Smooth muscle cell (in vitro differentiated cells): ENCODE measurements around the gene MSL2. TPM values are rescaled to one million over a fixed set of nuclear protein-coding genes. Genes with fewer than 3 reads are reported as not detected.
"Not testable (repeated sequence)": the region's sequence is repeated elsewhere in the genome, so short reads cannot be mapped to it uniquely, and the experiment has no call there.

Experiments
- DNase-seq: peaks from one replicate; lab custom pipeline; 2025; ENCODE audit not compliant: unreplicated experiment; lab: John Stamatoyannopoulos, UW
- H2AFZ ChIP-seq: fragments of 200-600 bp; sonication (generic); 2 replicates; pipeline ENCODE4 v1.6.0; 2016; ENCODE audit warnings: antibody characterized with exemption, low read depth, mild to moderate bottlenecking
- H3F3A ChIP-seq: fragments of 200-600 bp; sonication (generic); 2 replicates; pipeline ENCODE4 v1.6.0; 2017; ENCODE audit warnings: antibody characterized with exemption, low read depth
- H3K27ac ChIP-seq: fragments of 200-600 bp; sonication (generic); 2 replicates; pipeline ENCODE4 v1.5.1; 2016; ENCODE audit warnings: low read depth, mild to moderate bottlenecking
- H3K27me3 ChIP-seq: fragments of 200-600 bp; sonication (generic); 2 replicates; pipeline ENCODE4 v1.6.1; 2016; ENCODE audit warnings: low read depth, mild to moderate bottlenecking
- H3K36me3 ChIP-seq: fragments of 200-600 bp; sonication (generic); 2 replicates; pipeline ENCODE4 v1.5.1; 2016; ENCODE audit warnings: low read depth
- H3K4me1 ChIP-seq: fragments of 200-600 bp; sonication (generic); 2 replicates; pipeline ENCODE4 v1.5.1; 2016; ENCODE audit warnings: low read depth
- H3K4me2 ChIP-seq: fragments of 200-600 bp; sonication (generic); 2 replicates; pipeline ENCODE4 v1.6.0; 2016; ENCODE audit warnings: mild to moderate bottlenecking
- H3K4me3 ChIP-seq: fragments of 200-600 bp; sonication (generic); 2 replicates; pipeline ENCODE4 v1.5.1; 2016; ENCODE audit warnings: mild to moderate bottlenecking
- H3K79me2 ChIP-seq: fragments of 200-600 bp; sonication (generic); 2 replicates; pipeline ENCODE4 v1.6.0; 2016; ENCODE audit warnings: low read depth, mild to moderate bottlenecking
- H3K9ac ChIP-seq: fragments of 200-600 bp; sonication (generic); 2 replicates; pipeline ENCODE4 v1.6.0; 2016; ENCODE audit warnings: low read depth
- H3K9me3 ChIP-seq: fragments of 200-600 bp; sonication (generic); replicated peaks from 2 replicates; pipeline ENCODE4 v1.5.1; 2016; ENCODE audit warnings: low read depth
- H4K20me1 ChIP-seq: fragments of 200-600 bp; sonication (generic); 2 replicates; pipeline ENCODE4 v1.6.0; 2016; ENCODE audit warnings: low read depth
- CTCF ChIP-seq: fragments of 200-600 bp; sonication (generic); IDR thresholded peaks from 2 replicates; pipeline ENCODE4 v1.5.1; 2017; ENCODE audit warnings: borderline replicate concordance, mild to moderate bottlenecking, antibody characterized with exemption; ENCODE audit not compliant: insufficient read depth, poor library complexity, severe bottlenecking
- WGBS: methylation state at CpG from one replicate; pipeline ENCODE4 v1.1.7; 2016; ENCODE audit warnings: low lambda C conversion rate; 5-methylcytosine and 5-hydroxymethylcytosine counted together
- polyA plus RNA-seq: library from polyadenylated mRNA; unstranded; fragments of >200 nt; fragmentation: Nextera tagmentation; extraction: Ambion mirVana; gene quantifications from 2 replicates; pipeline ENCODE4 v1.2.1, GENCODE V29; 2016
- total RNA-seq: library from RNA; depleted of rRNA; stranded (reverse); fragments of >200 nt; gene quantifications from 2 replicates; pipeline ENCODE4 v1.2.3, GENCODE V29; 2014

Gene MSL2
- total and polyA plus RNA-seq, 2 experiments from 2014 or later: 5.7 to 39.9 TPM

- WGBS: 87% methylated on average over 10 of the region's 10 CpGs
- H3K27me3 ChIP-seq: no peaks in the 10 kb centered on the region
These were observed 44.9 kb downstream of the MSL2 start for GRCh38 chr3:136151219-136151618.

GRCh38 chr3:136149667-136150066 is 46.5 kb downstream of the MSL2 start:
- peaks cover 85% of the 10 kb centered on the region for H3K79me2 ChIP-seq
- H3F3A ChIP-seq: peaks cover 17% of the 10 kb centered on the region
- no peak overlapping the region for H2AFZ ChIP-seq
- H3K36me3 ChIP-seq: no peaks in the 10 kb centered on the region
- no peak overlapping the region for H3K4me3 ChIP-seq
- peaks cover 5% of the 10 kb centered on the region for H3K4me1 ChIP-seq
- no peaks in the 10 kb centered on the region for H3K27me3 ChIP-seq
- no peak for DNase-seq
- no peak for TF ChIP-seq CTCF
- no peak overlapping the region for H3K9ac ChIP-seq
- H4K20me1 ChIP-seq: peaks cover 90% of the 10 kb centered on the region
- H3K9me3 ChIP-seq: no peaks in the 10 kb centered on the region
- WGBS: 61% methylated on average over 3 of the region's 3 CpGs
- H3K27ac ChIP-seq: peak overlapping the region; percentile 49
- peak overlapping the region; percentile 54 for H3K4me2 ChIP-seq

More at GRCh38 chr3:136151219-136151618, 44.9 kb downstream of the MSL2 start:
- peak overlapping the region; percentile 49 for H3K27ac ChIP-seq
- peaks cover 5% of the 10 kb centered on the region for H3K4me1 ChIP-seq
- H3K9me3 ChIP-seq: no peaks in the 10 kb centered on the region
- no peak overlapping the region for H3K4me3 ChIP-seq
- no peak overlapping the region for H3K4me2 ChIP-seq
- peaks cover 95% of the 10 kb centered on the region for H3K79me2 ChIP-seq
- no peak for TF ChIP-seq CTCF
- H3K36me3 ChIP-seq: no peaks in the 10 kb centered on the region
- no peak overlapping the region for H3K9ac ChIP-seq
- H2AFZ ChIP-seq: no peak overlapping the region
- peaks cover 100% of the 10 kb centered on the region for H4K20me1 ChIP-seq
- peaks cover 12% of the 10 kb centered on the region for H3F3A ChIP-seq
- no peak for DNase-seq

- WGBS: 79% methylated on average over 6 of the region's 6 CpGs
- Histone ChIP-seq H3K9ac (no peak overlapping the region), H3K4me3 (no peak overlapping the region), H3K4me1 (peaks cover 5% of the 10 kb centered on the region), H3K79me2 (peaks cover 62% of the 10 kb centered on the region), H4K20me1 (peaks cover 80% of the 10 kb centered on the region), H3K27ac (no peak overlapping the region), H2AFZ (no peak overlapping the region), H3F3A (peaks cover 17% of the 10 kb centered on the region), H3K9me3 (no peaks in the 10 kb centered on the region), H3K27me3 (no peaks in the 10 kb centered on the region), H3K36me3 (no peaks in the 10 kb centered on the region), H3K4me2 (peak overlapping the region; percentile 14)
- no peak for DNase-seq
- no peak for TF ChIP-seq CTCF
These were observed 49.0 kb downstream of the MSL2 start for GRCh38 chr3:136146981-136147729.

GRCh38 chr3:136144397-136144796 is 51.7 kb downstream of the MSL2 start:
- H3K27me3 ChIP-seq, H3K9ac ChIP-seq, H3K4me3 ChIP-seq, DNase-seq, H2AFZ ChIP-seq, H3K4me2 ChIP-seq, H3F3A ChIP-seq, H3K9me3 ChIP-seq, H3K27ac ChIP-seq, H3K36me3 ChIP-seq, H3K4me1 ChIP-seq: not testable (repeated sequence)
- peaks cover 55% of the 10 kb centered on the region for H4K20me1 ChIP-seq
- peaks cover 35% of the 10 kb centered on the region for H3K79me2 ChIP-seq
- WGBS: 97% methylated on average over 4 of the region's 4 CpGs
